HG03558 (cell line): ENCODE measurements around the gene MAP6.

Experiments used
- ATAC-seq: cut with Tn5 transposase; IDR thresholded peaks from one replicate; pipeline ENCODE4 v1.9.1; 2021; ENCODE audit warnings: moderate number of reproducible peaks; ENCODE audit not compliant: unreplicated experiment; ENCODE audit errors: extremely low read depth

MAP6 gene

GRCh38 chr11:75667831-75668450 lies 897 bp downstream of the MAP6 start:
- no peak for ATAC-seq

DNA sequence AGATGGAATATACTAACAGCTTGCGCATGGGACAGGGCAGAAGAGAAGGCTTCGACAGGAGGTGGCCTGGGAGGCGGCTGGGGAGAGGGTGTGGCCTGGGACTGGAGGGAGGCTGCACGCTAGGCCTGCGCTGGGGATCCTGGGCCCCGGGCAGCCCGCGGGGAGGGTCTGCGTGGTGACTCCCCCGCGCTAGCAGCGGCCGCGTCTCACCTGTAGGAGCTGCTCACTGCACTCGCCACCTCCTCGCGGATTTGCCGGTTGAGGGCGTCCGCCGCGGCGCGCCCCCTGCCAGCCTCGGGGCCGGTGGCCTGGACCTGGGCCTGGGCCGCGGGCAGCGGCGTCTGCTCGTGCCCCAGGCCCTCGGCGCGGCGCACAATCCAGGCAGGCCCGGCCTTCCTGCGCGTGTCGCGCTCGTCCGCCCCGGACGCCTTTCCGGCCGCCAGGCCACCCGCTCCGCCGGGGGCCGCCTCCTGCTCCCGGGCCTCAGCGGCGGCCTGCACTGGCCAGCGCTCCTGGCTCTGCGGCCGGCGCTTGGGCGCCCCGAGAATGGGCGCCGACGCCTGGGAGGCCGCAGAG lies 1.5 kb downstream of the MAP6 start:
- no peak for ATAC-seq

- no peak for ATAC-seq
These were observed 2.8 kb downstream of the MAP6 start for GRCh38 chr11:75665990-75666389.

GRCh38 chr11:75665126-75665525 lies 3.7 kb downstream of the MAP6 start:
- no peak for ATAC-seq

GRCh38 chr11:75664389-75664788 lies 4.4 kb downstream of the MAP6 start:
- ATAC-seq, result no peak

DNA sequence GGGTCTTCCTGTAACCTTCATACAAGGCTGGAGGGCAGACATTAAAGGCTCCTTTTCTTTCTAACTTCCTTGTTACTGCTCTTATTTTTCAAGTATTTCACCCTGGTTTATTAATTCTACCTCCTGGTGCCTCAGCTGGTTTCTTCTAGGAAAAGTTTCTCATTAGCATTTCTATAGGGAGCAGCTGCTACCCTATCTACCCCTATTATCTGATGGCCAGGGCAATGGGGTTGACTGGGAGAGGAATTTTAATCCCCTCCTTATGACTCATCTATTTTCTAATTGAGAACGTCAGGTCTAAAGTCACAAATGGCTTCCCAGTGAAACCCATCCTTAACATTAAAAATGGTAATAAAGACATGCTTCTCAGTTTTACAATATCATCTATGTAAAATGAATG lies 5.0 kb downstream of the MAP6 start:
- ATAC-seq, result no peak

GRCh38 chr11:75659836-75660235 lies 9.0 kb downstream of the MAP6 start:
- ATAC-seq, result no peak

GRCh38 chr11:75656044-75656727 lies 12.7 kb downstream of the MAP6 start:
- no peak for ATAC-seq

DNA sequence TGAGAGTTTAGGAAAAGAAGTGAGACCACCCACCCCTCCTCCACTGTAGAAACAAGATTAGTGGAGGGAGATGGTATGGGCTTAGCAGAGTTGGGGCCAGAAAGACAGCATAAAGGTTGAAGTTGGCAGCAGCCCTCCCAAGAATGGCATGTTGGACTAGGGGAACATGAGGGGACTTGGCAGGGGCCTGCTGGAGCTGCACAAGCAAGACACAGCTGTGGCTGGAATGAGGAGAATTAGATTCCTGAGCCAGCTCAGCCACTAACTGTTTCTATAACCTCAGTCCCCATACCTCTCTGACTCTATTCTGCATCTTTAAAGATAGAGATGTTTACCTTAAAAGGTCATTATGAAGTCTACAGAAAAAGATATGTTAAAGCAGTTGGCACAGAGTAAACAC lies 13.2 kb downstream of the MAP6 start:
- ATAC-seq, result no peak

- no peak for ATAC-seq
These were observed 14.5 kb downstream of the MAP6 start for GRCh38 chr11:75654314-75654713.

DNA sequence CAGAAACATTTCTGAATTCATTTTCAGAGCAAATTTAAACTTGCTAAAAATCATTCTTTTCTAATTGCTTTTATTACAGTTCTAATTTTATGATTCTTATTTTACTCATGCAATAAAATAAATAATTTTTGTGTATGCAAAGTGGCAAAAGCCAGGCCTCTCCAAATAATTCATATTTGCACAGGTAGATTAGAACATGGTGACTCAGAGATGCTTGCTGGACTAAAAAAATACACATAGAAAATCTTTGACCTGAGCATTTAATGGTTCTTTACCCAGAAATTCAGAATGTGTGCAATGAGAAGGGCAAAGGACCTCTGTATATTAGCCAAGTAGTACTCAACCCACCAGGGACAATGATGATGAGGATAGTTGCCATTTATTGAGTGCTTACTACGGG lies 15.3 kb downstream of the MAP6 start:
- no peak for ATAC-seq

GRCh38 chr11:75652936-75653335 lies 15.9 kb downstream of the MAP6 start:
- ATAC-seq, result no peak

DNA sequence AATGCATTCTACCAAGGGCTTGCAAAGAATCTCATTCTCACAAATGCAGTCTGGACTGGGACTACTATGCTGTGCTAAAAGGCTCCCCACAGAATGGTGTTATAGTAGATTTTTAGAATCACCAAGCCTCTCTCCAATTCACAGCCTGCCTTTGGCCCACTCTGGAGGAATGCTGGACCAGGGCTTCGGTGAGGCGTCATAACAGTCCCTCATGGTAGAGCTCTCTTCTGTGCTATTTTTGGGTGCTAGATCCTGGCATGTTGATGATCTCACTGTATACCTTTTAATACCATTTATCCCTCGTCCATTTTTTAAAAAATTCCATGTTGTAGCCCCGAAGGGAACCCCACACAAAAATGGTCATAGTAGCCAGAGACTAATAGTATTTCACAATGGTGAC lies 17.6 kb downstream of the MAP6 start:
- no peak for ATAC-seq

DNA sequence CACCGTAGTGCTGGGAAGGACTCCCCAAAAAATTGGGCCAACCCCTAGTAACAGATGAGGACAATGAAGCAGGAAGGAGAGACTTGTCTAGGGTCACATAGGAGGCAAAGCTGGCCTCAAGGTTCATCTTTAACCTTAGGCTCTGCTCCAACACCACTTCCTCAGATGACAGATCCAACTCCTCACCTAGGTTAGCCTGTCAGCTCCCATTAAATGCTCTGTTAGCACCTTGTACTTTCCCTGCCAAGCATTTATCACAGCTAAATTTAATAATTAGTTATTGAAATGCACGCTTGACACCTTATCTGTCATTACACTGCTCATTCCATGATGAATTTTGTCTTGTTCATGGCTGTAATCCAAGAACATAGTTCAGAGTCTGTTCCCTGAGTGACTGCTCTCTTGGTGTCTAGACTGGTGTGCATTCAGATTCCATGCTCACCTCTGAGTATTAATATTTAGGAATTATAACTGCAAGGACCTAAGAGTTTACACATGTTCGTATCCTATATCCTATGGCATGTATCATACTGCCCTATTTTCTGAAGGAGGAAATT lies 18.6 kb downstream of the MAP6 start:
- no peak for ATAC-seq

DNA sequence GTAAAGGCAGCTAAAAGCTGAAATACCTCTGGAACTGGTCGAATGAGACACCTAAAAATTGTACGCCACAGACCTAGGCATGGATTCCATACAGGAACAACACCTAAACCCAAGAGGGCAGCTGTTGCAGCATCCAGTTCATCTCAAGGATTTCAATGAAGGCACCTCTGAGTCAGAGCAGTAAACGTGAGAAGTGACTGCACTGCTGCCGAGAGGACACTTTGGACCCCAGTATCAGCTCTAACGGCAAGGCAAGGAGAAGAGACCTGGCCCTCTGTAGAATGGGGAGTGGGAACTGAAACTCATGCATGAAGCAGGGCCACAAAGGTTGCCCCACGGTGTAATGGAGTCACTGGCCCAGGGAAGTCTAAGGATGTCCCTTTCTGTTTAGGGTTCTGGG lies 23.9 kb downstream of the MAP6 start:
- ATAC-seq, result no peak

- no peak for ATAC-seq
These were observed 24.5 kb downstream of the MAP6 start for GRCh38 chr11:75644370-75644769.

- no peak for ATAC-seq
These were observed 26.3 kb downstream of the MAP6 start for GRCh38 chr11:75642402-75643113.

GRCh38 chr11:75639762-75640181 lies 29.1 kb downstream of the MAP6 start:
- no peak for ATAC-seq

GRCh38 chr11:75637998-75638397 lies 30.8 kb downstream of the MAP6 start:
- no peak for ATAC-seq

DNA sequence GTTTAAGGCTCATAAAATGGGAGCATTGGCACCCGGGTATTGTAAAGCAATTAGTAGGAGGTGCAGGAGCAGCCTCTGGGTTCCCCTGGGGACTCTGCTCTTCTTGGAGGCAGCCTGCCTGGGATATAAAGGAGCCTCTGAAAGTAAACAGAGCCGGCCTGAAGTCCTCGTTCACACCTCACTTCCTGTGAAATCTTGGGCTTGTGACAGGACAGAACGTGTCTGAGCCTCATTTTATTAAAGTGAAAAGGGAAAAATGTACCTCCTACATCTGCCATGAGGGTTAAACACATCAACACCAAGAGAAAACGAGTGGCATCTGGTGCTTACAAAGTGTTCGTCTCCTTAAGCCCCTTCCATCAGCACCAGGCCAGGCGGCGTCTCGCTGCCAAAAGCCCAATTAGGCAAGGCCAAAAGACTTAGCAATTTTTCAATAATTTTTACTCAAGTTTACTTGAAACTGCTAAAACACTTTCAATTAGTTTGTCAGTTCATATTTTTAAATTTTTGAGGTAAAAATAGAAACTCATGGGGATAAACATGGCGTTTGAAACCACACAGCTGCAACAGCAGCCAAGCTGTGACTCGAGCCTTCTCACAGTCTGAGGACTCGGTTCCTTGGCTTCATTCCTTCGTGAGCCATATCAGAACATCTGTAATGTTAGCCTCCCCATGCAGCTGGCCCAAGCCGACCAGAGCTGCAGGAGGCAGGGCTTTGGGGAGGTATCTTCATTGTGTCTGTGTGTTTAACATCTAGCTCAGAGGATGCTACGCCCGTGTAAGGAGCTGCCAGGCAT lies 33.6 kb downstream of the MAP6 start:
- ATAC-seq, result no peak
